Brain microvascular endothelial cell (primary cell): ENCODE results near the gene STK4.
A peak's percentile ranks its signal among the peaks of the same experiment; 100 is the strongest.

ENCODE experiments used
- DNase-seq: peaks from one replicate; pipeline ENCODE4 v3.0.0-alpha.2; 2020
- H3K27ac ChIP-seq: fragments of 250-450 bp; sonication (Bioruptor Pico); 2 replicates; pipeline ENCODE4 v1.5.1; 2020; ENCODE audit warnings: mild to moderate bottlenecking, moderate library complexity
- H3K27me3 ChIP-seq: fragments of 250-450 bp; sonication (Bioruptor Pico); replicated peaks from 2 replicates; pipeline ENCODE4 v1.5.1; 2020; ENCODE audit warnings: mild to moderate bottlenecking
- H3K36me3 ChIP-seq: fragments of 250-450 bp; sonication (Bioruptor Pico); replicated peaks from 2 replicates; pipeline ENCODE4 v1.5.1; 2020; ENCODE audit warnings: mild to moderate bottlenecking
- H3K4me3 ChIP-seq: 2 replicates; pipeline ENCODE4 v1.5.1; 2011; ENCODE audit warnings: low read depth, mild to moderate bottlenecking, control low read depth, low read length, moderate library complexity
- in situ Hi-C: cut with HindIII; loops from 2 replicates; pipeline ENCODE4 v1.10.0; 2017; ENCODE audit warnings: low sequenced_read_pairs, low pct_ligation_motif_present
- TF ChIP-seq, protein P1 (sequence below): IDR thresholded peaks from 2 replicates; pipeline ENCODE4 v1.5.1; 2011; ENCODE audit warnings: low read depth, mild to moderate bottlenecking, moderate library complexity, low read length, control low read depth, inconsistent platforms; ENCODE audit errors: missing control alignments

STK4 gene

DNA sequence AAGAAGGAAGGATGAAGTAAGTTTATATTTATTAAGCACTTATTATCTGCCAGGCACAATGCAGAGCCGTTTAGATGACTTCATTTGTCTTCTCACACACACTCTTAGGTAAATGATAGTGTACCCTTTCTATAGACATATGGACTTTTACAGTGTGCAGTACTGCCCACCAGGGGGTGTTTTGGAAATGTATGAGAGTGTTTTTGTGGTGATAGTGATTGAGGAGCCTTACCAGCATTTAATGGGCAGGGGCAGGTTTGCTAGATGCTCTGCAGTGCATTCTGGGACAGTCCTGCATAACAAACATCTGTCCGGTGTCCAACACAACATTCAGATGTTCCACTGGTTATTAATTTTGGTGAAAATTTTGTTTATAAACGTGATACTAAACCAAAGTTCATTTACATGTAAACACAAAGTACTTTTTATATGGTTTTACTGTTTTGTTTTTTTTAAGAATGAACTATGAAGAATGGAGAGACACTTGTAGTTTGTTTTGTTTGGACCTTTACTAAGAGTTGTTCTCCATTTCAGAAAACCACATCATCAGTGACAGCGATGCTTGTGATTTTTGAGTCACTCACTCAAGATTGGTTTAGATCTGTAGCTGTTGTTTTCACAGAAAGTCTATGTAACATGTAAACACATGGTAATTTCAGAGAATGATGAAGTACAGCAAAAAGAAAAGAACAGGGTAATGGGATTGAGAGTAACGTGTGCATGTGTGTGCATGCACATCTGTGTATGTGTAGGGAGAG is 114.7 kb downstream of the STK4 start:
- peak; percentile 33 for DNase-seq
- peaks cover 12% of the 10 kb centered on the region for H3K36me3 ChIP-seq
- TF ChIP-seq, protein P1, sequence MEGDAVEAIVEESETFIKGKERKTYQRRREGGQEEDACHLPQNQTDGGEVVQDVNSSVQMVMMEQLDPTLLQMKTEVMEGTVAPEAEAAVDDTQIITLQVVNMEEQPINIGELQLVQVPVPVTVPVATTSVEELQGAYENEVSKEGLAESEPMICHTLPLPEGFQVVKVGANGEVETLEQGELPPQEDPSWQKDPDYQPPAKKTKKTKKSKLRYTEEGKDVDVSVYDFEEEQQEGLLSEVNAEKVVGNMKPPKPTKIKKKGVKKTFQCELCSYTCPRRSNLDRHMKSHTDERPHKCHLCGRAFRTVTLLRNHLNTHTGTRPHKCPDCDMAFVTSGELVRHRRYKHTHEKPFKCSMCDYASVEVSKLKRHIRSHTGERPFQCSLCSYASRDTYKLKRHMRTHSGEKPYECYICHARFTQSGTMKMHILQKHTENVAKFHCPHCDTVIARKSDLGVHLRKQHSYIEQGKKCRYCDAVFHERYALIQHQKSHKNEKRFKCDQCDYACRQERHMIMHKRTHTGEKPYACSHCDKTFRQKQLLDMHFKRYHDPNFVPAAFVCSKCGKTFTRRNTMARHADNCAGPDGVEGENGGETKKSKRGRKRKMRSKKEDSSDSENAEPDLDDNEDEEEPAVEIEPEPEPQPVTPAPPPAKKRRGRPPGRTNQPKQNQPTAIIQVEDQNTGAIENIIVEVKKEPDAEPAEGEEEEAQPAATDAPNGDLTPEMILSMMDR, result peak; percentile 69

DNA sequence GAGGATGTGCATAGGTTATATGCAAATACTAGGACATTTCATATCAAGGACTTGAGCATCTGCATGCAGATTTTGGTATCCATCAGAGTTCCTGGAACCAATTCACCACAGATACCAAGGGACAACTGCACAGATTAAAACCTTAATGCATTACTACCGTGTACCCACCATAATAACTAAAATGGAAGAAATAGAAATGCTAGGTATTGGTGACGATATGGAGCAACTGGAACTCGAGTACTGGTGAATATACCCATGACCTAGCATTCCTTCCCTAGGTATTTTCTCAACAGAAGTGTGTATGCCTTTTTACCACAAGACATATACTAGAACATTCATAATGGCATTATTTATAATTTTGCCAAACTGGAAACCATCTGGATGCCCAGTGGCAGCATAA is 116.2 kb downstream of the STK4 start:
- in situ Hi-C loops, result no loop called here
- TF ChIP-seq, protein P1, result no peak
- Histone ChIP-seq H3K27me3 (no peaks in the 10 kb centered on the region), H3K27ac (no peak overlapping the region), H3K4me3 (no peak overlapping the region), H3K36me3 (peaks cover 5% of the 10 kb centered on the region)
- DNase-seq, result no peak

More for the DNA sequence above, 114.7 kb downstream of the STK4 start:
- in situ Hi-C loops, result no loop called here
- no peaks in the 10 kb centered on the region for H3K27me3 ChIP-seq
- no peak overlapping the region for H3K27ac ChIP-seq
- no peak overlapping the region for H3K4me3 ChIP-seq

GRCh38 chr20:45083127-45083526 is 116.8 kb downstream of the STK4 start:
- H3K4me3 ChIP-seq, result no peak overlapping the region
- no peak for DNase-seq
- no peaks in the 10 kb centered on the region for H3K27me3 ChIP-seq
- in situ Hi-C loops, result no loop called here
- TF ChIP-seq, protein P1, result no peak
- no peak overlapping the region for H3K27ac ChIP-seq
- peaks cover 4% of the 10 kb centered on the region for H3K36me3 ChIP-seq

GRCh38 chr20:45085289-45085688 is 119.0 kb downstream of the STK4 start:
- Histone ChIP-seq H3K4me3 (no peak overlapping the region), H3K36me3 (peaks cover 4% of the 10 kb centered on the region), H3K27ac (no peak overlapping the region), H3K27me3 (no peaks in the 10 kb centered on the region)
- no peak for DNase-seq
- TF ChIP-seq, protein P1, result no peak
- in situ Hi-C loops, result no loop called here

DNA sequence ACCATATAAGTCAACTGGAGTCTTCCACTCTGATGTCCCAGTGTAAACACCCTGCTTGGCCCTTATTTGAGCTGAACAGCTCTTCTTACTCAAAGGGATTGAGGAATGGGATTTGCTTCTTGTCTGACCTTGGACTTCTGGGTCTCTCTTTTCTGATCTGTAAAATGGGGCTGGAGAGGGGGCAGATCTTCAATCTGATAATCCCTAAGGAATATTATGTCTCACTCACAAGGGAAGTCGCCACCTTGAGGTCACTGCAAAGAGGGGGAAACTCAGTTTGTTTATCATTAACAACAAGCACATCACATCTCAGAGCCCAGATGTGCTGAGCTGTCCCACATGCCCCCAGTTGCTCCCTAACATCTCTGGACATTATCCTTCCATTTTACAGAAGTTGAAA is 119.6 kb downstream of the STK4 start:
- Histone ChIP-seq H3K4me3 (no peak overlapping the region), H3K27ac (no peak overlapping the region), H3K36me3 (peaks cover 4% of the 10 kb centered on the region), H3K27me3 (no peaks in the 10 kb centered on the region)
- TF ChIP-seq, protein P1, result no peak
- in situ Hi-C loops, result no loop called here
- no peak for DNase-seq
